Stimulated activated CD4-positive, alpha-beta T cell treated with anti-CD3 and anti-CD28 coated beads, Interleukin-15, amount 100 ng/mL, for 1 hour (primary cell): Measurements from ENCODE around the gene ZNF319.
"Not testable (repeated sequence)": the region's sequence is repeated elsewhere in the genome, so short reads cannot be mapped to it uniquely, and the experiment has no call there.

Experiments used
- DNase-seq, 2 donors: peaks; one replicate each; pipeline ENCODE4 v3.0.0-alpha.2; 2020; ENCODE audit warnings: low read depth in 1 of 2, low spot score in 1 of 2

The ZNF319 gene

DNA sequence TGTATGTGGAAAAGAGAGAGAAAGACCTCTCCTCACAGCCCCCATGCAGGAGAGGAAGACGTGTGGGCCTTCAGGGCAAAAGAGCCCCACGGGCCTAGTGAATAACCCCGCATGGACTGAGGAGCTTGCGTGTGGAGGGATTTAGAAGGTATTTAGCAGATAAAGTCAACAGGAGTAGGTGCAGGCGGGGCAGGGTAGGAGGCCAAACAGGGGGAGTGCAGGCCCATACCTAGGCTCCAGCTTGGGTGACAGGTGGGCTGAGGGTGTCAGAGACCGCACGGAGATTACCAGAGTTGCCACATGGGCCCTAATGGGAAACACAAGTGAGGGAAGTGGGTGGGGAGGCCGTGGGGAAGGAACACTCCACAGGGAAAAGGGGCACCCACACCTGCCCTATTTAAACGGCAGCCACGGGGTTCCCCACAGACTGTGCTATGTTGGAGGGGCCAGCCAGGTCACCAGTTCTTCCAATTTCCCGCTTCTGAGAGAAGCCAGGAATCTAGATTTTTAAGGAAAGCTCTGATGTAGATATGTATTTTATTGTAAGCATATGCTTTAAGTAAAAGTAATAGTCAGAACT is 21.4 kb downstream of the ZNF319 start:
- no peak for DNase-seq

DNA sequence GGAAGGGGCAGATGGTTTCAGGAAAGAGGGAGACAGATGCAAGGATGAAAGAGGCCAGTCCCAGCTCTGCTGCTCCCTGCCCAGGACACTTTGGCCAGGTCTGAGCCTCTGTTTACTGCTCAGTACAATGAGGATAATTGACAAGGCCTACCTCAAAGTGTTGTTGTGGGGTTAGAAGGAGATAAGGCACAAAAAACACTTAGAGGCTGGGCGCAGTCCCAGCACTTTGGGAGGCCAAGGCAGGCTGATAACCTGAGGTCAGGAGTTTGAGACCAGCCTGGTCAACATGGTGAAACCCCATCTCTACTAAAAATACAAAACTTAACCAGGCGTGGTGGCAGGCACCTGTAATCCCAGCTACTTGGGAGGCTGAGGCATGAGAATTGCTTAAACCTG is 22.4 kb downstream of the ZNF319 start:
- not testable (repeated sequence) for DNase-seq

DNA sequence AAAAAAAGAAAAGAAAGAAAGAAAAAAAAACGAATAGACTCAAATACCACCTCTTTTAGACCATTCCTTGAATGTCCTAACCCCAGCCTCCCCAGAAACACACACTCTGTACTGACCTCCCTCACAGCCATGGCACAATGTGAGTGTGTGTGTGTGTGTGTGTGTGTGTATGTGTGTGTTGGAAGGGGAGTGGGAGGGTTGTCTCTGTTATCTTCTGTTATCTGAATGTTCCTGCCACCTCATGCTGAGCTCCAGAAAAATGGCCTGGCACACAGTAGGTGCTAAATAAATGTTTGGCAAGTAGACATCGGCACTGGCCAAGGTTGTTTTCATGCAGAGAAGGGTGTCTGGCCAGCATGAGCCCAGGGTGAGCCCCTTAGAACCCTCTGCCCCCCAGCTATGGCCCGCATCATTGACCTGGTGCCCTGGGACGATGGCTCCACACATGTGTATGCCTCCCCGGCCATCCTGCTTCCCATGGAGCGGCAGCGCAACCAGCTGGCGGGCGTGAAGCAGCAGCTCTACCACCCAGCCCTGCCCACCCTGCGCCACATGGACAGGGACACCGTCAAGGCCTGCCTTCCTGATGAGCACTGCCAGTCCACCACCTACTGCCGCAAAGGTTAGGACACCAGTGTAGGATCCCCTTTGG is 22.9 kb downstream of the ZNF319 start:
- no peak for DNase-seq

DNA sequence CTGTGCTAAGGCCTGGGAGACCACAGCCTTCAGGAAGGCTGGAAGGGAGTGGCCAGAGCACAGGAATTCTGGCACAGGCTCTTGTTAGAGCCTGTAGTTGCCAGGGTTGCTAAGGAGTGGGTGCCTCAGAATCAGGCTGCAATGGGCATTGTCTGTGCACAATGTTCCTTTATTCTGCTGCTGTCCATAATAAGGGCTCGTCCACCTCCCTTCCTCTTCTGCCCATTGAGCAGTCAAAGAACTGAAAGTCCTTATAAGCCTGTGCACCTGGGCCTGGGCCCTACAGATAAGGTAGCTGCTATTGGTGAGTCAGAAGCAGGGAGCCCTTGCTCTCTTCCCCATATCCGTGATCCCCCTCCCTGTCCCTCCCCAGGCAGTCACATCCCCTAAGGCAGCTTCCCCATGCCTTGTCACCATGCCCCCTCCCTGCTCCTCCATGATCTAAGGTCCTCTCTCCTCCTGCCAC is 24.1 kb downstream of the ZNF319 start:
- DNase-seq: no peak

DNA sequence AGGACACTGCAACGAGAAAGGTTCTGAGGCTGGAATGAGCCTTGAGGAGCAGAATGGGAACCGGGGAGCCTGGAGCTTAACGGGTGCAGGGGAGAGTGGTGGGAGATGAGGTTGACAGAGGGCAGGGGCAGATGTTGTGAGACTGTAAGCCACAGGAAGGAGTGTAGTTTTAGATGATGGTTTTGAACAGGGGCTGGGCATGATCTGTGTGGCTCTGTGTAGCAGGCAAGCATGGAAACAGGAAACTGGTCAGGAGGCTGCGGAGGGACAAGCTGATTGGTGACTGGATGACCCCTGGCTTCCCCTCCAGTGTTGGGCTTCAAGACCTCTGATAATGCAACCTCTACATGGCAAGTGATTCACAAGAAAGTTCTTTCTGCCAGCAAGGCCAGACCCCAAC is 28.2 kb downstream of the ZNF319 start:
- DNase-seq: no peak

DNA sequence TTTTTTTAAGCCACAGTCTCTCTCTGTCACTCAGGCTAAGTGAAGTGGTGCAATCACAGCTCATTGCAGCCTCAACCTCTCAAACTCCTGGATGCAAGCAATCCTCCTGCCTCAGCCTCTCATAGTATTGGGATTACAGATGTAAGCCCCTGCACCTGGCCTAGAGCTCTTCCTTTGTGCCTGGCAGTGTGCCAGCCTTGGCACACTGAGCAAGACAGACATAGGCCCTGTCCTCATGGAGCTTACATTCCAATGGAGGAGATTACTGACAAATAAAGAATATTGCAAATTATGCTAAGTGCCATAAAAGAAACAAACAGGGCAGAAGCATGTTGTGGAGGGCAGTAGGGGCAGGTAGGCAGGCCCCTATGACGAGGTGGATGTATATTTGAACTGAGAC is 28.6 kb downstream of the ZNF319 start:
- DNase-seq: no peak

DNA sequence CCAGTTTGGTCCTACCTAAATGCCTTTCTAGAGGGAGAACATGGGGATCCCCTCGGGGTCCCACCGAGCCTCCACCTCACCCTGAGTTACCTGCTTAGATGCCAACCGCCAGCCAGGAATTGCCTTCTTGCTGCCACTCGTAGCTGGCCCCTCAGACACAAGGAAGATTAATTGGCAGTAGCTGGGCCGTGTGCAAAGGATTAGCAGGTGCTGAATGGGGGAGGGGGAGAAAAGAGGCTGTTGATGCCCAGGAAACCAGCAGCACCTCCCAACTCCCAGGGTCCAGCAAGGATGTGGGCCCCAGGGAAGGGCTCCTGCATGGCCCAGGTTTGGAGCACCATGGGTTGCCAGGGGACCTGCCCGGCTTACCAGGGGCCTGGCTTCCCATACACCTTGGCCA is 29.5 kb downstream of the ZNF319 start, which contains the start of gene CNGB1:
CNGB1 (minus strand) TSS at position 159 of the 400 bp plus-strand sequence. CDS start 3,842 bp downstream, outside the sequence.
- no peak for DNase-seq

DNA sequence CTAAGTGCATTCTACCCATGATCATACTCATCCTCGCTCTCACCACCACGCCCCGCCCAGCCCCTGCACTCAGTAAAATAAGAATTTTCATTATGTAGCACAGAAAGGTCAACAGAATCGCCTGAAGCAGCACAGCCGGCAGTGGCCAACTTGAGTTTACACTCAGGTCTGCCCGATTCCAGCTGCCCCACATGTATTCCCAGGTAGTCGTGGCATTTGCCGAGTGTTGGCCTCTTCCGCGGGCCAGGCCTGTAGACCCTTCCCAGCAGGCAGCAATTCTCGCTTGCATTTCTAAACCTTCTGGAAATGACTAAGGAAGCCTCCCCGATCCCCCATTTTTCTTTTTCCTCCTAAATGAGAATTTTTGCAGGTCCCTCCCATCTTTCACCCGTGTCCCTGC is 30.2 kb downstream of the ZNF319 start:
- DNase-seq: no peak

DNA sequence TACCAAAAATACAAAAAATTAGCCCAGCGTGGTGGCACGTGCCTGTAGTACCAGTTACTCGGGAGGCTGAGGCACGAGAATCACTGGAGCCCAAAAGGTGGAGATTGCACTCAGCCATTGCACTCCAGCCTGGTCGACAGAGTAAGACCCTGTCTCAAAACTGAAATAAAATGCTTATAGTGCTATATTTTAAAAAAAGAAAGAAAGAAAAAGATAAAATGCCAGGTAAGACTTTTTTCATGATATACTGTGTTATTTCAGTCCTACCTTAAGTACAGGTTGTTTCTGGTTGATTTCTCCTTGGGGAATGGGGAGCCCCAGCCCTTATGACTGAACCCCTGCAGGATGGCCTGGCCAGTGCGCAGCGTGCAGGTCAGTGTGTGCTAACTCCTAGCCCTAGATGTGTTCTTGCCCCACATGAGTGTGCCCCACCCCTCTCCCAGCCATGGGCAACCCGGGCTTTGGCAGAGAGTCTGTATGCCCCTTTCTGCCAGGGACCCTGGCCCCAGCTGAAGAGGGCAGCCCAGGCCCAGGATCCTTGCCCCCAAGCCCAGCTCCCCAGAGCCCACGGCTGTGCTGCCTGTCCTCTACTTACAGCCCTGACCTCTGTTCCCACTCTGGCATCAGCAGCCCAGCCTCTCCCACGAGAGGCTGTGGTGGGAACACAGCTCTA is 30.9 kb downstream of the ZNF319 start:
- no peak for DNase-seq

DNA sequence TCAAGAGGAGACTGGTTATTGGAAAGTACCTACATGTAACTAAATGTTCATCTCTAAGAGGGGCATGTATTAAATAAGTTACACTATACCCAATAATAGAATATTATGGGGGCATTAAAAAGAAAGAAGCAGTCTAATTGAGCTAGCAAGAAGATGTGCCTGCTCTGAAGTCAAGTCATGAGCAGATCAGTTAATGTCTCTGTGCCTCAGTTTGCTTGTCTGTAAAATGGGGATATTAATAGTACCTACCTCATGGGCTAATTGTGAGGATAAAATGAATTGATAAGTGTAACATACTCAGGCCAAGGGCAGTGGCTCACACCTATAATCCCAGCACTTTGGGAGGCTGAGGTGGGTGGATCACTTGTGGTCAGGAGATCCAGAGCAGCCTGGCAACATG is 32.6 kb downstream of the ZNF319 start:
- DNase-seq: no peak

DNA sequence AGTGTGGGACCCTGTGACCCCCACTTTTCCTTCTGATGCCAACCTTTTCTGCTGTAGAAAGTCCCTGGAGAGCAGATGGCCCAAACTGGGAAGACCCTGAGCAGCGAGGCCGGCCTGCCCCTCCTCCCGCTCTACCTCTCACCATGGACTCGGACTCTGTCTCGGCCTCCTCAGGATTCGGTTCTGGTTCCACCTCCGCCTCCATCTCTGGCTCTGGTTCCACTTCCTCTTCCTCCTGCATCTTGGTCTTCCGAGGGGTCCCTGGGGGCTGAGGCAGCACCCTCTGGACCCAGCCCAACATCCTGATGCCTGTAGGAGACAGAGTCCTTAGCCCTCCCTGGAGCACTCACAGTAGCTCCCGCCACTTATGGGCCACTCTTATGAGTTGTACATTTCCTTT is 33.5 kb downstream of the ZNF319 start:
- DNase-seq: no peak

DNA sequence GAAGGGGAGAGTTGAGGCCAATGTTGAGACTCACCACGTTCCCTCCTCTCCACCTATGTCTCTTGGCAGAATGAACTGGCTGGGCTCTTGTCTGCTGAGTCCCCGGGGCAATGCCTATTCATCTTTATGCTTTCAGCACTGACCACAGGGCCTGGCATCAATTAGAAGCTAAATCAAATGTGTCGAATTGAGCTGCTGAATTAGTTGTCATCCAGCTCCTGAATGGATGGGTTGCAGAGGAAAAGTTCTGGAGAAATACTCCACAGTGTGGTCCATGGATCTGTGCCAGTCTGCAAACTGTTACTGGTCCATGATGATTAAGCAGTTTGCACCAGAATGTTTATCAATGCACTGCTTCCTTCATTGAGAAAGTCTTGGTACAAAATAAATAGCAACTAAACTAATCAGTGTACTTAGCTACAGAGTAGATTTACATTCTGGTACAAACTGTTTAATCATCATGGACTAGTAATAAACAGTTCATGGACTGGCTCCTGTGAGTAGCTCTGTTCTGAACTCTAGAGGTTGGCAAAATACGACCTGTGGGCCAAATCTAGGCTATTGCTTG is 34.2 kb downstream of the ZNF319 start:
- DNase-seq: no peak

DNA sequence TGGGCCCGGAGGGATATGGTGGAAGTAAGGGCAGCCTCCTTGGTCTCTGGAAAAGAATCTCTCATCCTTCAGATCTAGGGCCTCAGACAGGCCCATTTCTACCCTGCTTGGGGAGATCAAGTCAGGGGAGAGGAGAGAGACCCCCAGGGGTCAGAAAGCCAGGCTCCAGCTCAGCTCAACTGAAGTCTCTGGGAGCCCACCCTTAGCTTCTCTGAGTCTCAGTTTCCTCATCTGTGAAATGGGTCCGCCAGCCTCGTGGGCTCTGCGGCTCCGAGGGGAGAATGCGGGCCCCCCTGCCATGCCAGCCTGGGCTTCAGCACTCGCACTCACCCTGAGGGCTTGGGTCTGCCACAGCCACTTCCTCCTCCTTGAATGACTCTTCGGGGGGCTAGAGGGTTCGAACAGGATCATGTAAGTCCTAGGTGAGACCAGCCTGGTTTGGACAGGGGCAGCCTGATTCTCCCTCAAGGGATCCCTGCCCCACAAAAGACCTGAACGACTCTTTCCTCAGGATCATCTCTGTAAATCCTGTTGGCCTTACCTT is 36.2 kb downstream of the ZNF319 start:
- DNase-seq: no peak

DNA sequence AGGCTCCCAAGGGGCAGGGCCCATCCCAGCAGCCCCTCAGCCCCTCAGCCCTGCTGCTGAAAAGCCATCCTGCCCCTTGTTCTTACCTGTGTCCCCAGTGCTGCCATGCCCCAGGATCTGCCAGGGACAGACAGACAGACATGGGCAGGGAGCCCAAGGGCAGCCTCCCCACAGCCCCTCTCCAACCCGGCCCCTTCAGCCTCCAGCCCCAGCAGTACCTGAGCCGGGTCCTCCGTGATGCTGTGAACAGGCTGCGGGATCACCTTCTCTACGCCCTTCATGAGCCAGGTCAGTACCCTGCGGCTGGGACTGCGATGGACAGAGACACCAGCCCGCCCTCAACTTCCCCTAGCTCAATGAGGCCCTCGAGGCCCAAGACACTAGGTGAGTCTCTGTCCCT is 37.7 kb downstream of the ZNF319 start:
- no peak for DNase-seq

DNA sequence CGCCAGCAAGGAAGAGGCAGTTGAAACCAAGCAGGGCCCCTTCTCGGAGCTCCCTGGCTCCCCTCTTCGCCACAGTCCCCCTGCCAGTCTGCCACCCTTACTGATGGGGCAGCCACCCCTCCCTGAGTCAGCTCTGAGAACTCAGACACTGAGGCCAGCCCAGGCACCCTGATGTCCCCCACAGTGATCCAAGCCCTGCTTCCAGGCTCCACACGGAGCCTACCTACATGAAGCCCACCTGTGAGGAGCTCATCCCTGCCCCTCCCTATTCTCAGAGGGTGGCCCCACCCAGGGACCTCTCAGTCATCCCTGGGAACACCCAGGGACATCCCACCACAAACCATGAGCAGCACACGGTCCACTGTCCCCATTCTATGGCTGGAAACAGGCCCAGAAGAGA is 38.4 kb downstream of the ZNF319 start:
- DNase-seq: no peak

DNA sequence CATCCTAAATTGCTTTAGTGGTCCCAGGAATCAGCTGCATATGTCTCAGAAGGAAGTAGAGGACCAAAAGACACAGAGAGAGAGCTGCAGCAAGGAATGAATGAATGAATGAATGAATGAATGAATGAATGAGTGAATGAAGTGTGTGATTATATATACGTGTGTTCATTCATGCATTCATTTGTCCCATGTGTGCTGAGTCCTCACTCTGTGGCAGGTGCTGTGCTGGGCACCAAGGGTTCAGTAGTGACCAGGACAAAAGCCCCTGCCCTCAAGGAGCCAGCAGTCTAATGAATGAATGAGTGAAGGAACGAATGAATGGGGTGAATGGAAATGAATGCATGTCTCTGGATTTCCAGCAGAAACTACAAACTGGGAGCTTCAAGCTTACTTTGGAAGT is 38.9 kb downstream of the ZNF319 start:
- no peak for DNase-seq

DNA sequence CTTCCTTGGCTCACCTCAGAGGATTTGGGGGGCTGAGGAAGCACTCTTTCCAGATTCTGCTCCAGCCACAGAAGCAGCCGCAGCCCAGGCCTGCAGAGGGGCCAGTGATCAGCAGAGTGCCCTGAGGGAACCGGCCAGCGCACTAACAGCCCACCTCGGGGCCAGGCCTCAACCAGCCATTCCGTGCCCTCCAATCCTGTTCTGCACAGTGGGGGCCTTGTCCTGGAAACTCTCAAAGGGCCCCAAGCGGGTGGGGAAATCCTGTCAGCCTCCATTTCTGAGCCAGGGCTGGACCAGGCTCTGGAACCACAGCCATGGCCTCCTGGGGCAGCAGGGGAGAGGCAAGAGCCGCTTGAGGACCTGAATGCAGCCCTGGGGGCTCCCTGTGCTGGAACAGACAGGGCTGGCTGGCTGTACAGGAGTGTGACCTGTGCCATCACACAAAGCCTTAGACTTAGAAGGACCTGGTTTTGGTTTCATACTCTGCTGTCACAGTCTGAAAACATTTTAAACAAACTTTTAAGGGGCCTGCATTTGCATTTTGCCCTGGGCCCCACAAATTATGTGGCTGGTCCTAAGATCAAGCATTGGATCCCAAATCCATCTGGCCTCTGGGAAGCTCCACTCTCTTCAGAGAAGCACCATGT is 39.5 kb downstream of the ZNF319 start:
- no peak for DNase-seq

DNA sequence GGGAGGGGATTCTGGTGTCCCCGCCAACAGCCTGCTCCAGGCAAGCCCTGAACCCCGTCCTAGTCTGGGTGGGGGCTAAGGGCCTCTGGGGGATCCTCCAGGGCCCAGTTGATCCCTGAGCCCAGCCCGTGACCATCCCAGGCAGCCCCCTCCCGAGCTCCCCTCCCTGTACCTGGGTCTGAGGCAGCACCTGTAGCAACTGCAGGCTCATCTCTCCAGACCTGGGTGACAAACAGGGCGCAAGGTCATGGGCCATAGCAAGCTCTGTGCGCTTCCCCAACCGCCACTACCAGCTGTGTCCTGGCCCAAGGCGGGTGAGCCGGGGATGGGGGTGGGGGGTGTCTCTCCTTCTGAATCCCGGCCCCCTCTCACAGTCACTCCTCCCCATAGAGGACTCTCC is 40.2 kb downstream of the ZNF319 start:
- DNase-seq: no peak

DNA sequence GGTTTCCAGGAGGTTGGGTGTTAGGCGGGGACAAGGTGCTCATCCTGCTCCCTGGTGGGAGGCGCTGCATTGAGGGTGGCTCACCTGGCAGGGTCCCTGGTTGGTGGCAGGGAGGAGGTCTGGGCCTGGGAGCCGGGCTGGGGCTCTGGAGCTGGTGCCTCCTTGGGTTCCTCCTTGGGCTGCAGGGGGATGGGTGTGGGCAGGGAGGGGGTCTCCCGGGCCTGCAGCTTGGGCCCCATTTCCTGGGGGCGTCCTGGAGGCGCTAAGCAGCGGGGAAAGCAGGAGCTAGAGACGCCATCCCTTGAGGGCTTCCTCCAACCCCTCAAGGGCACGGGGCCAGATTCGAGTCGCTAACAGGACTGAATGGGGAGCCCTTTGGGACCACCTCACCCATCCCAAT is 40.7 kb downstream of the ZNF319 start:
- DNase-seq: no peak

DNA sequence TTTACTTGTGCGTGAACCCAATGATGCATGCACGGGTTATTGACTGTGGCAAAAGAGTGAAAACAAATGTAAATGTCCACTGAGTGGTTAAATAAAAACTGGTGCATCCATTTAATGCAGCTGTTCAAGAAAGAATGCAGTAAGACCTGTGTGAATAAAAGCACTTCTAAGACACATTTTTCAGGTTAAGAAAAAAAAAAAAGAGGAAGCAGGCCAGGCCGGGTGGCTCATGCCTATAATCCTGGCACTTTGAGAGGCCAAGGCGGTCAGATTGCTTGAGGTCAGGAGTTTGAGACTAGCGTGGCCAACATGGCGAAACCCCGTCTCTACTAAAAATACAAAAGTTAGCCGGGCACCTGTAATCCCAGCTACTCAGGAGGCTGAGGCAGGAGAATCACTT is 41.4 kb downstream of the ZNF319 start:
- no peak for DNase-seq

DNA sequence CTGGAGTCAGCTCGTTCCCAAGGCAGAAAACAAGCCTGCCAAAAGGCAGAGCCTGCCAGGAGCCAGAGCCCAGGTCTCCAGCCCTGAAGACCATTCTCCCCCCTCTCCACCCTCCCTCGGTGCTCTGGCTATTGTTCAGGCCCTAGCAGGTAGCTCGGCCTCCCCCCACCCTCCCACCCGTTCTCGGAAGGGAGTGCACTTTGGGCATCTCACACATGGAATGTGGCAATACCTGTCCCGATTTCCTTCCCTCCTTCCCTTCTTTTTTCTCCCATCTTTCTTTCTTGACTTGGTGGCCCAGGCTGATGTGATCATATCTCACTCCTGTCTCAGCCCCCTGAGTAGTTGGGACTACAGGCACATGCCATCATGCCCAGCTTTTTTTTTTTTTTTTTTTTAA is 41.9 kb downstream of the ZNF319 start:
- no peak for DNase-seq
